ENCODE measurements around the gene ADAMTS17.

ADAMTS17 gene

DNA sequence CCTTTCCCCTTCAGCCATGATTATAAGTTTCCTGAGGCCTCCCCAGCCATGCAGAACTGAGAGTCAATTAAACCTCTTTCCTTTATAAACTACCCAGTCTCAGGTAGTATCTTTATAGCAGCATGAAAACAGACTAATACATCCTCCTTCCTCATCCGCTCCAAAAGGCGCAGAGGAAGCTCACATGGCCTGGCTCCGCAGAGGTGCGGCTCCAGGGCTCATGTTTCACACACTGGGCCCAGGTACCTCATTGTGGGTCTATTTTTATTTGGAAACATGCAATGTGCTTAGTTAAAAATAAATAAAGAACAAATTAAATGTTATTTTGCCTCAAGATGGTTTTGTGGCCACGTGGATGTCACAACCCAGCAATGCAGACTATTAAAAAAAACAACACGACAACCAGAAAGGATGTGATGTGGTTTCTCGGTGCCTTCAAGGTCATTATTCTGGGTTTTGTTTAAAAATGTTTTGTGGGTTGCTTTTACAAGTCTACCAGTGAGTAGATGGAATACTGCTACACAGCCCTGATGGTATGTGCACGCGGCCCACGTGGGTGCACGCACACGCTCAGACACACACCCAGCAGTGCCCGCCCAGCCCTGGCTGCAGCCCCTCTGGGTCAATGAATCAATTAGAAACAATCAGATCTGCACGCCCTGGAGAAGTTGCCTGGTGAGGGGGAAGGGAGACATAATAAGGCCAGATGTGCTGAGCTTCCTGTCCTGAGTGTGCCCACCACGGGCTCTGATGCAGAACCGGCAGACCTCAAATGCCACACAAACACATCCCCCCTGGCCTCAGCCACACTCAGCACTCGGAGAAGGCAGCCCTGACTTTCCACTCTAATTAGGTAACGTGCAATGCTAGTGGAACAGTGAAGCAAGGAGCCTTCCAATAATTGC is 140.1 kb downstream of the ADAMTS17 start:
- TF ChIP-seq, protein P1, sequence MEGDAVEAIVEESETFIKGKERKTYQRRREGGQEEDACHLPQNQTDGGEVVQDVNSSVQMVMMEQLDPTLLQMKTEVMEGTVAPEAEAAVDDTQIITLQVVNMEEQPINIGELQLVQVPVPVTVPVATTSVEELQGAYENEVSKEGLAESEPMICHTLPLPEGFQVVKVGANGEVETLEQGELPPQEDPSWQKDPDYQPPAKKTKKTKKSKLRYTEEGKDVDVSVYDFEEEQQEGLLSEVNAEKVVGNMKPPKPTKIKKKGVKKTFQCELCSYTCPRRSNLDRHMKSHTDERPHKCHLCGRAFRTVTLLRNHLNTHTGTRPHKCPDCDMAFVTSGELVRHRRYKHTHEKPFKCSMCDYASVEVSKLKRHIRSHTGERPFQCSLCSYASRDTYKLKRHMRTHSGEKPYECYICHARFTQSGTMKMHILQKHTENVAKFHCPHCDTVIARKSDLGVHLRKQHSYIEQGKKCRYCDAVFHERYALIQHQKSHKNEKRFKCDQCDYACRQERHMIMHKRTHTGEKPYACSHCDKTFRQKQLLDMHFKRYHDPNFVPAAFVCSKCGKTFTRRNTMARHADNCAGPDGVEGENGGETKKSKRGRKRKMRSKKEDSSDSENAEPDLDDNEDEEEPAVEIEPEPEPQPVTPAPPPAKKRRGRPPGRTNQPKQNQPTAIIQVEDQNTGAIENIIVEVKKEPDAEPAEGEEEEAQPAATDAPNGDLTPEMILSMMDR (IDR thresholded peaks at IDR 0.05), result no peak

DNA sequence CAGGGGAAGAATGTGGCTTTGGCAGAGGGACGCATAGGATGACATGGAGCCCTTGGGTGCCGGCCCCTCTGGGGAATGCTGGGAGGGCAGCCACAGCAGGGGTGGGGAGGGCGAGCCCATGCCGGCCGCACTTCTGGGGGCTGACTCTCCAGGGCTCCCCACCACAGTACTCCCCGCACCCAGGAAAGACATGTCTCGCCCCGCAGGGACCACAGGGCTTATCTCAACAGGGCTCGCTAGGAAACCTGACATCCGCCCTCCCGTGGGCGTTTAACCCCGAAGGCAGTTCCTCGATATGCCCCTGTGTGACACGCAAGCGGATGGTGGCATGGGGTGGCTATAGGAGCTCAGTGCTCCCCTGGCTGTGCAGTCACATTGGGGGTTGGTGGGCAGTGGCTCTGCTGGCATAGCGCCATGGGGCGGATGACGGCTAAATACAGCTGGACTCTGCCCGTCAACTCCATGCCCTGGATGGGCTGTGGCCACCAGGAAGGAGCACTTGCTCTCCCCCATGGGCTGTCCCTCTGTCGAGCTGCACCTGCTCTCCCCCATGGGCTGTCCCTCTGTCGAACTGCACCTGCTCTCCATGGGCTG is 141.4 kb downstream of the ADAMTS17 start:
- TF ChIP-seq, protein P1 (IDR thresholded peaks at IDR 0.05), result no peak

DNA sequence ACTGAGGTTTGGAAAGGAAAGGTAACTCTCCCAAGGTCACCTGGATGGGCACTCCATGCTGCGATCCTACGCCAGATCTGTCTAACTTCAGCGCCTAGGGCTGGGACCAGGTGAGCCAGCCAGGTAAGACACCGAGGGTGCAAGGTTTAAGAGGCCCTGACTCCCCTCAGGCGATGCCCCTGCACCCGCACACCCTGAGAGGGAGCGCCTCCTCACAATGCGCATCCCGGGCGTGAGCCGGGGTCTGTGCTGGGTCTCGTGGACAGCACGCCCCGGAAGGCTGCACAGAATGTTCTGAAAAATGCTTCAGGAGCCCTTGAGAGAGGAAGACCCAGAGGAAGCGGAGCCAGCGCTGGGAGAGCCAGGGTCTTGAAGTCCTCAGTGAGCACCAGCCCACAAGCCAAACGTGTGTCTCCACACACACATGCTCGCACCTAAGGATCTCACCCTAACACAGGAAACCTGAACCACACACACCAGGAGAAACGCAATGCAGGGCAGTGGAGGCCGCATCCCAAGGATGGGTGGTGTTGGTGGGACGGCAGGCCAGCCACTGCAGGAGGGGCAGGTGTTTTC is 142.0 kb downstream of the ADAMTS17 start:
- TF ChIP-seq, protein P1 (IDR thresholded peaks at IDR 0.05), result no peak

DNA sequence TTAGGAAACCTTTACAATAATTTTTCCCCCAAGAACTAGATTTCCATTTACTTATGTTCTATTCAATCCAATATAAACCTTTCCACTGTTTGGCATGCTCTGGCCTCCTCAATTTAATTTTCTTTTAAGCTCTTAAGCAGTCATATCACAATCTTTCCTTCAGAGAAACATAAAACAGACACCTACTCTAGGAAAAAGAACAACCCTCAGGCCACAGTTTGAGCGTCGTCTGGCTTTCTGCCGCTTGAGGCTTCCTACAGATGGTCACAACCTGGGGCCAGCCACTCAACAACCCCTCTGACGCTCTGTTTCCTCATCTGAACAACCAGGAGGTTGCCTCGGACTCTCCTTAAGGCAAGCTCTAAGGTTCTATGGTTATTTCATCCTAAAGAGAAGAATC is 143.3 kb downstream of the ADAMTS17 start:
- TF ChIP-seq, protein P1 (IDR thresholded peaks at IDR 0.05), result no peak

DNA sequence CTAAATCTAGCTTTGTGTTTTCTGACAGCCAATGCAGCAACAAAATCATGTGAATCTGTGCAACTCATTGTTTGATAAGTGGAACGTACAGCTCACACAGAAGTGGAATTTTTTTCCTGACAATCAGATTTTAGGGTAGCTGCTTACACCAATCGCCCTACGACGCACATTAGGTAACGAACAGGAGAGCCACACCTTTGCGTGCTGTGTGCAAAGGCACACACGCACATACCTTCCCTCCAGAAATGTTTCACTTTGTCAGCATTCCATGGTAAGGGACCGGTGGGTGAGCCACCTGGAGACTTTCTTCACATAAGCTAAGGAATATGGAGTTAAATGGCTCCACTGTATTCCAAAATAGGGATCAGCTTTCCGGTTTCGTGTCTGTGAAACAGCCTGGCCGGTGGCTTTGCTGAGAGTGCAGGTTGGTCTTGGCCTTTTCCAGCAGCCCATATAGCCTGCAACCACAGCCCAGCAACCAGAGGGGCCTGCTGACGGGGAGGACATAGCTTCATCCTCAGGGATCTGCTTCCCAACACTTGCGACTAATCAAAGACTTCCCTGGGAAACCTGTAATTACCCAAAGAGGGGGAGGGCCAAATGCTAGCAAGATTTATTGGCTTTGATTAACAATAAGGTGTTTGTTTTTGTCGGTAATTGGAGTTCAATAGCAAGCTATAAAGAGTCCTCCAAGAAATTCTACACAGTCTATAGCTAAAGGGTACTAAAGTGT is 145.3 kb downstream of the ADAMTS17 start:
- TF ChIP-seq, protein P1 (IDR thresholded peaks at IDR 0.05), result no peak

DNA sequence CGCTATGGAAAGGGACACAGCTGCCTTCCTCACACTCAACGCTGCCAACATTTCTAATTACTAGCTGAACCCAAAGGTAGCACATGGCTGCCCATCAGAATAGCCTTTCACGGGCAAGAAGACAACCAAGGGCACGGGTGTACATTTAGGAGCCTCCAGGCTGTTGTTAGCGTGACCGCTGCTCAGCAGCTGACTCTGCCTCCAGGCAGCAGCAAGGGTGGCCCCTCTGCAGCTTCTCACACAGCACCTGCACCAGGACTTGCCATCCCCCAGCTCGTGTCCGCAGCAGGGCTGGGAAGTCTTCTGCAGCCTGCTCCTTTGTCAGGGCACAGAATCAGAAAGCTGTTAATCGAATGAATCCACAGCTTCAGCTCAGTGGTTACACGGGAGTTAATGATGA is 146.8 kb downstream of the ADAMTS17 start:
- TF ChIP-seq, protein P1 (IDR thresholded peaks at IDR 0.05), result no peak

DNA sequence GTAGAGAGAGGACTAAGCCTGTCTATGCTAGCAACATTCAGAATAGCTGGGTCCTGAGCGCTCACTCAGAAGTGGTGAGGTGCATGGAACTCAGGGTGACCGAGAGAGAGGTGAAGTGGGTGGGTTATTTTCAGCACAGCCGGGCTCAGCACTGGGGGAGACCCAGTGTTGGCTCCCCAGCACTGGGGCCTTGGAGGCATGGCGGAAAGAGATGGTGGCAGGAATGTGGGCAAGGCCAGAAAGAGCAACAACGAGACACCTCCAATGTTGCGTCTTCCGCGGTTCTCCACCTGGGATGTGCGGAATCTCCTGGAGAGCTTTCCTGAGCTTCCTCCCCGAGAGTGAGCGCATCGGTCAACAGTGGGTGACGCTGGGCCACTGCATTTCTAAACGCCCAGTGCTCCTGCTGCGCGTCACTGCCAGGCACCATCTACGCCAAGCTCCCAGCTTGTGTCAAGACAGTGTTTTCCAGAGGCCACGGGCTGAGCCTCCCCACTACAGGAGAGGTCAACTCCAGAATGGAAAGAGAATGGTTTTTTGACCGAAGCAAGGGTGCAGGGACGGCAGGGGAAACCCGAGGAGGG is 148.4 kb downstream of the ADAMTS17 start:
- TF ChIP-seq, protein P1 (IDR thresholded peaks at IDR 0.05), result no peak

All from LNCAP (cell line).